SK-N-MC (cell line): ENCODE results near the gene GALNT18.

Source experiments
- DNase-seq: peaks from one replicate; pipeline ENCODE4 v3.0.0-alpha.2; 2011; ENCODE audit warnings: low read depth, low spot score
- H3K27ac ChIP-seq: fragments of 200-600 bp; sonication (generic); 2 replicates; pipeline ENCODE4 v1.5.1; 2016; ENCODE audit warnings: mixed run types
- H3K36me3 ChIP-seq: fragments of 200-600 bp; sonication (generic); 2 replicates; pipeline ENCODE4 v1.6.1; 2017; ENCODE audit warnings: antibody characterized with exemption, low read length, mixed read lengths; ENCODE audit not compliant: insufficient read depth
- H3K4me3 ChIP-seq: fragments of 200-600 bp; sonication (generic); 2 replicates; pipeline ENCODE4 v1.5.1; 2016
- H3K9ac ChIP-seq: fragments of 200-600 bp; sonication (generic); 2 replicates; pipeline ENCODE4 v1.8.0; 2017; ENCODE audit warnings: mixed run types, mixed read lengths; ENCODE audit not compliant: insufficient read length
- H3K9me3 ChIP-seq: fragments of 200-600 bp; sonication (generic); 2 replicates; pipeline ENCODE4 v1.6.1; 2017; ENCODE audit warnings: low read depth, mild to moderate bottlenecking, antibody characterized with exemption, low read length, moderate library complexity, mixed read lengths
- EZH2 ChIP-seq: fragments of 200-600 bp; sonication (generic); IDR thresholded peaks from one replicate; pipeline ENCODE4 v1.6.1; 2017; ENCODE audit warnings: antibody characterized with exemption
- FOXP2 ChIP-seq: optimal IDR thresholded peaks from 2 replicates; pipeline ENCODE3; 2011; ENCODE audit warnings: mild to moderate bottlenecking, moderate library complexity; ENCODE audit not compliant: insufficient read depth; ENCODE audit errors: extremely low read length, control extremely low read depth
- POLR2AphosphoS5 ChIP-seq: IDR thresholded peaks from 2 replicates; pipeline ENCODE4 v1.6.1; 2012; ENCODE audit warnings: mild to moderate bottlenecking, low read depth, low read length, borderline replicate concordance

The GALNT18 gene

GRCh38 chr11:11243590-11244469, 378.0 kb downstream of the GALNT18 start:
- H3K9ac ChIP-seq = no peak overlapping the region
- DNase-seq = no peak

GRCh38 chr11:11243209-11243589, 378.6 kb downstream of the GALNT18 start:
- TF ChIP-seq EZH2 (no peak), POLR2AphosphoS5 (no peak), FOXP2 (no peak)
- no peak for DNase-seq
- Histone ChIP-seq H3K36me3 (no peaks in the 10 kb centered on the region), H3K27ac (no peak overlapping the region), H3K9ac (no peak overlapping the region), H3K9me3 (no peaks in the 10 kb centered on the region), H3K4me3 (no peak overlapping the region)

More at GRCh38 chr11:11243590-11244469, 378.0 kb downstream of the GALNT18 start:
- no peak overlapping the region for H3K4me3 ChIP-seq
- TF ChIP-seq EZH2 = no peak
- H3K36me3 ChIP-seq = no peaks in the 10 kb centered on the region
- no peaks in the 10 kb centered on the region for H3K9me3 ChIP-seq
- H3K27ac ChIP-seq = no peak overlapping the region

GRCh38 chr11:11241284-11241683, 380.5 kb downstream of the GALNT18 start:
- H3K4me3 ChIP-seq = no peak overlapping the region
- H3K27ac ChIP-seq = no peak overlapping the region
- no peak for DNase-seq
- TF ChIP-seq EZH2 = no peak
- TF ChIP-seq POLR2AphosphoS5 = no peak
- no peak for TF ChIP-seq FOXP2
- H3K36me3 ChIP-seq = no peaks in the 10 kb centered on the region
- no peak overlapping the region for H3K9ac ChIP-seq
- H3K9me3 ChIP-seq = no peaks in the 10 kb centered on the region

- H3K9ac ChIP-seq = no peak overlapping the region
- H3K36me3 ChIP-seq = no peaks in the 10 kb centered on the region
- no peak for DNase-seq
- no peak overlapping the region for H3K27ac ChIP-seq
- no peak overlapping the region for H3K4me3 ChIP-seq
- H3K9me3 ChIP-seq = no peaks in the 10 kb centered on the region
- TF ChIP-seq POLR2AphosphoS5 (no peak), EZH2 (no peak), FOXP2 (no peak)
Measured at GRCh38 chr11:11239959-11240358, 381.8 kb downstream of the GALNT18 start.

- Histone ChIP-seq H3K9me3 (no peaks in the 10 kb centered on the region), H3K27ac (no peak overlapping the region), H3K4me3 (no peak overlapping the region), H3K9ac (no peak overlapping the region), H3K36me3 (no peaks in the 10 kb centered on the region)
- no peak for DNase-seq
- no peak for TF ChIP-seq FOXP2
- TF ChIP-seq POLR2AphosphoS5 = no peak
- no peak for TF ChIP-seq EZH2
Measured at GRCh38 chr11:11237070-11237832, 384.6 kb downstream of the GALNT18 start.

GRCh38 chr11:11236498-11237059, 385.2 kb downstream of the GALNT18 start:
- DNase-seq = no peak
- Histone ChIP-seq H3K4me3 (no peak overlapping the region), H3K9me3 (no peaks in the 10 kb centered on the region), H3K9ac (no peak overlapping the region), H3K27ac (no peak overlapping the region), H3K36me3 (no peaks in the 10 kb centered on the region)
- TF ChIP-seq POLR2AphosphoS5 (no peak), FOXP2 (no peak), EZH2 (no peak)

- Histone ChIP-seq H3K9me3 (no peaks in the 10 kb centered on the region), H3K4me3 (no peak overlapping the region), H3K9ac (no peak overlapping the region), H3K36me3 (no peaks in the 10 kb centered on the region), H3K27ac (no peak overlapping the region)
- no peak for TF ChIP-seq FOXP2
- no peak for TF ChIP-seq POLR2AphosphoS5
- no peak for TF ChIP-seq EZH2
- no peak for DNase-seq
Measured at GRCh38 chr11:11231763-11232162, 390.0 kb downstream of the GALNT18 start.

- Histone ChIP-seq H3K27ac (no peak overlapping the region), H3K9me3 (no peaks in the 10 kb centered on the region), H3K4me3 (no peak overlapping the region), H3K36me3 (no peaks in the 10 kb centered on the region), H3K9ac (no peak overlapping the region)
- TF ChIP-seq EZH2 = no peak
- no peak for TF ChIP-seq FOXP2
- TF ChIP-seq POLR2AphosphoS5 = no peak
- no peak for DNase-seq
Measured at GRCh38 chr11:11230802-11231562, 390.8 kb downstream of the GALNT18 start.

- Histone ChIP-seq H3K9me3 (no peaks in the 10 kb centered on the region), H3K4me3 (no peak overlapping the region), H3K27ac (no peak overlapping the region), H3K9ac (no peak overlapping the region), H3K36me3 (no peaks in the 10 kb centered on the region)
- no peak for DNase-seq
- TF ChIP-seq FOXP2 = no peak
- no peak for TF ChIP-seq POLR2AphosphoS5
- TF ChIP-seq EZH2 = no peak
Measured at GRCh38 chr11:11230087-11230486, 391.7 kb downstream of the GALNT18 start.
